HPDE6-E6E7 (cell line): ENCODE results near the gene GTF3C5.
"Not testable (repeated sequence)": the region's sequence is repeated elsewhere in the genome, so short reads cannot be mapped to it uniquely, and the experiment has no call there.

ENCODE experiments used
- DNase-seq: peaks from one replicate; pipeline ENCODE4 v3.0.0; 2011; ENCODE audit warnings: missing footprints; ENCODE audit errors: extremely low spot score

Gene GTF3C5

GRCh38 chr9:132996526-132996925 lies 34.3 kb upstream of the GTF3C5 start:
- no peak for DNase-seq

GRCh38 chr9:132997591-132997990 lies 33.2 kb upstream of the GTF3C5 start:
- no peak for DNase-seq

- not testable (repeated sequence) for DNase-seq
These were observed 32.6 kb upstream of the GTF3C5 start for GRCh38 chr9:132998221-132998620.

- DNase-seq, result no peak
These were observed 31.8 kb upstream of the GTF3C5 start for GRCh38 chr9:132998831-132999635.

GRCh38 chr9:133002147-133003070 lies 28.4 kb upstream of the GTF3C5 start:
- DNase-seq, result no peak

- no peak for DNase-seq
These were observed 27.7 kb upstream of the GTF3C5 start for GRCh38 chr9:133003071-133003461.

GRCh38 chr9:133003671-133004090 lies 27.1 kb upstream of the GTF3C5 start:
- no peak for DNase-seq

GRCh38 chr9:133004091-133004998 lies 26.5 kb upstream of the GTF3C5 start:
- DNase-seq, result no peak

- no peak for DNase-seq
These were observed 25.6 kb upstream of the GTF3C5 start for GRCh38 chr9:133004999-133005760.

- no peak for DNase-seq
These were observed 24.8 kb upstream of the GTF3C5 start for GRCh38 chr9:133005957-133006356.

- no peak for DNase-seq
These were observed 24.0 kb upstream of the GTF3C5 start for GRCh38 chr9:133006731-133007352.

- DNase-seq, result no peak
These were observed 22.4 kb upstream of the GTF3C5 start for GRCh38 chr9:133008406-133008805.

- no peak for DNase-seq
These were observed 22.0 kb upstream of the GTF3C5 start for GRCh38 chr9:133008824-133009223.

- no peak for DNase-seq
These were observed 20.8 kb upstream of the GTF3C5 start for GRCh38 chr9:133009906-133010582.

- no peak for DNase-seq
These were observed 16.1 kb upstream of the GTF3C5 start for GRCh38 chr9:133014696-133015095.

- DNase-seq, result no peak
These were observed 7.5 kb upstream of the GTF3C5 start for GRCh38 chr9:133023117-133023890.

- DNase-seq, result no peak
These were observed 4.4 kb upstream of the GTF3C5 start for GRCh38 chr9:133026426-133026825.

GRCh38 chr9:133027134-133027533 lies 3.7 kb upstream of the GTF3C5 start:
- no peak for DNase-seq

- no peak for DNase-seq
These were observed 2.6 kb upstream of the GTF3C5 start for GRCh38 chr9:133028221-133028620.
